NT2/D1 (cell line): ENCODE results near the gene FOXP1.

Experiments
- SUZ12 ChIP-seq: IDR thresholded peaks from 2 replicates; pipeline ENCODE4 v1.6.1; 2011; ENCODE audit not compliant: insufficient read length, insufficient read depth; ENCODE audit errors: extremely low read depth
- YY1 ChIP-seq: IDR thresholded peaks from 2 replicates; pipeline ENCODE4 v1.6.1; 2011; ENCODE audit not compliant: insufficient read length, insufficient read depth
- ZNF274 ChIP-seq: IDR thresholded peaks from 2 replicates; pipeline ENCODE4 v1.6.1; 2011; ENCODE audit warnings: mild to moderate bottlenecking, low read depth, low read length

DNA sequence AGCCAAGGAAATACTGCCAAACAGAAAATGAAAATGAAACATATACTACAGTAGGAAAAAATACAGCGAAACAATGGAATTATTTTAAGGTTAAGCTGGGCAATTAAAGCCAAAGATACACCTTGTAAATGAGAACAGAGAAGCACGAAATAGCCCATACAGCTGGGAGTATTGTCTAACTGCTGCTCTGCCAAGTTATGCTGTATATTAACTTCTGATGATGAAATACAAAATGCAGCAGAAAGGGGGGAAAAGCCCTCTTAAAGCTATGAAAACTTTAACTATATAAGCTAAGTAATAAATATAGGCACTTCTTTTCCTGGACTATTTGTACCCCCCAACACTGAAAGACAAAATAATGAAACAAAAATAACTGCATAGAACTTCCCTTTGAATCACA, 449.0 kb downstream of the FOXP1 start:
- TF ChIP-seq SUZ12 (no peak), YY1 (no peak), ZNF274 (no peak)
